Parathyroid adenoma (tissue), 2 donors: ENCODE data around the gene DIO1.

Experiments
- H2AFZ ChIP-seq: fragments of 300-600 bp; sonication (generic); one replicate; pipeline ENCODE4 v1.7.0; 2017; ENCODE audit warnings: antibody characterized with exemption, mild to moderate bottlenecking
- H3K27ac ChIP-seq: fragments of 300-600 bp; sonication (generic); one replicate; pipeline ENCODE4 v1.7.0; 2017
- H3K27me3 ChIP-seq: fragments of 300-600 bp; sonication (generic); one replicate; pipeline ENCODE4 v1.7.0; 2017; ENCODE audit warnings: low read length; ENCODE audit not compliant: control insufficient read depth, insufficient read depth
- H3K36me3 ChIP-seq: fragments of 300-600 bp; sonication (generic); one replicate; pipeline ENCODE4 v1.7.0; 2017; ENCODE audit warnings: low read length; ENCODE audit not compliant: control insufficient read depth, insufficient read depth
- H3K4me1 ChIP-seq: fragments of 300-600 bp; sonication (generic); one replicate; pipeline ENCODE4 v1.7.0; 2017; ENCODE audit warnings: control low read depth
- H3K4me2 ChIP-seq: fragments of 300-600 bp; sonication (generic); one replicate; pipeline ENCODE4 v1.7.0; 2017; ENCODE audit warnings: low read length
- H3K4me3 ChIP-seq: fragments of 300-600 bp; sonication (generic); one replicate; pipeline ENCODE4 v1.7.0; 2017; ENCODE audit warnings: low read depth, low read length
- H3K79me2 ChIP-seq: fragments of 300-600 bp; sonication (generic); one replicate; pipeline ENCODE4 v1.7.0; 2017; ENCODE audit warnings: control low read depth
- H3K9ac ChIP-seq: fragments of 300-600 bp; sonication (generic); one replicate; pipeline ENCODE4 v1.7.0; 2017; ENCODE audit warnings: mild to moderate bottlenecking
- H3K9me3 ChIP-seq: fragments of 300-600 bp; sonication (generic); one replicate; pipeline ENCODE4 v1.7.0; 2017; ENCODE audit warnings: low read length; ENCODE audit not compliant: control insufficient read depth
- TF ChIP-seq, protein P1 (sequence below): fragments of 300-600 bp; sonication (generic); IDR thresholded peaks from one replicate; pipeline ENCODE4 v1.7.0; 2017; ENCODE audit warnings: antibody characterized with exemption, mild to moderate bottlenecking
- donor health status: primary hyperparathyroidism.

The DIO1 gene

DNA sequence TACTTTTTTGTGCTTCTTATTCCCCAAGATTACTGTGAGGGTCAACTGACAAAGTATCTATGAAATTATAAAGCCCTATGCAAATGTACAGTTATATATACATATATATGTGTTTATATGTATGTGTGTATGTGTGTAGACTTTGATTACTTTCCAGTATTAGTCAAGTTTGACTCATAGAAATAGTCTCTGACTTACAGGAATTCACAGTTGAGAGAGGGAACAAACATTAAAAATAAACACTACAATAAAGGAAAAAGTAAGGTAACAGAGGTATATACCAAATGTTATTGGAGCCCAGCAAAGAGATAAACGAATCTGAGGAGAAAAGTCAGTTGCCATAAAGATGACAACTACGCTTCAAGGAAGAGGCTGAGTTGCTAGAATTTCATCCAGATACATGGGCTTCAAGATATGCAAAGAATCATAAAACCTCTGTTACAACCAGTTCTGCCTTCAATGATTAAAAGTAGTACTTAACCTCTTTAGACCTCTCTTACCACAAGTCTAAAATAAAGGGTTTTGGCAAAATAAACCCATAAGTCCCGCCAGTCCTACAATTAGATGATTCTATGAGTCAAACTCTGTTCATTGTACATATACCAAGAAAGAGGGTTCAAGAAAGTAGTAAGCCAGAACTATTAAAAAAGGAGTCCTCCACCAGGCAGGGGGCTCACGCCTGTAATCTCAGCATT is 44.3 kb downstream of the DIO1 start:
- no peak overlapping the region for H3K4me2 ChIP-seq
- no peaks in the 10 kb centered on the region for H3K36me3 ChIP-seq
- H3K4me3 ChIP-seq = no peak overlapping the region
- no peaks in the 10 kb centered on the region for H3K4me1 ChIP-seq
- H2AFZ ChIP-seq = no peak overlapping the region
- no peaks in the 10 kb centered on the region for H3K9me3 ChIP-seq
- H3K9ac ChIP-seq = no peak overlapping the region
- no peaks in the 10 kb centered on the region for H3K27me3 ChIP-seq
- TF ChIP-seq, protein P1, sequence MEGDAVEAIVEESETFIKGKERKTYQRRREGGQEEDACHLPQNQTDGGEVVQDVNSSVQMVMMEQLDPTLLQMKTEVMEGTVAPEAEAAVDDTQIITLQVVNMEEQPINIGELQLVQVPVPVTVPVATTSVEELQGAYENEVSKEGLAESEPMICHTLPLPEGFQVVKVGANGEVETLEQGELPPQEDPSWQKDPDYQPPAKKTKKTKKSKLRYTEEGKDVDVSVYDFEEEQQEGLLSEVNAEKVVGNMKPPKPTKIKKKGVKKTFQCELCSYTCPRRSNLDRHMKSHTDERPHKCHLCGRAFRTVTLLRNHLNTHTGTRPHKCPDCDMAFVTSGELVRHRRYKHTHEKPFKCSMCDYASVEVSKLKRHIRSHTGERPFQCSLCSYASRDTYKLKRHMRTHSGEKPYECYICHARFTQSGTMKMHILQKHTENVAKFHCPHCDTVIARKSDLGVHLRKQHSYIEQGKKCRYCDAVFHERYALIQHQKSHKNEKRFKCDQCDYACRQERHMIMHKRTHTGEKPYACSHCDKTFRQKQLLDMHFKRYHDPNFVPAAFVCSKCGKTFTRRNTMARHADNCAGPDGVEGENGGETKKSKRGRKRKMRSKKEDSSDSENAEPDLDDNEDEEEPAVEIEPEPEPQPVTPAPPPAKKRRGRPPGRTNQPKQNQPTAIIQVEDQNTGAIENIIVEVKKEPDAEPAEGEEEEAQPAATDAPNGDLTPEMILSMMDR = no peak
- no peaks in the 10 kb centered on the region for H3K79me2 ChIP-seq
- no peak overlapping the region for H3K27ac ChIP-seq

DNA sequence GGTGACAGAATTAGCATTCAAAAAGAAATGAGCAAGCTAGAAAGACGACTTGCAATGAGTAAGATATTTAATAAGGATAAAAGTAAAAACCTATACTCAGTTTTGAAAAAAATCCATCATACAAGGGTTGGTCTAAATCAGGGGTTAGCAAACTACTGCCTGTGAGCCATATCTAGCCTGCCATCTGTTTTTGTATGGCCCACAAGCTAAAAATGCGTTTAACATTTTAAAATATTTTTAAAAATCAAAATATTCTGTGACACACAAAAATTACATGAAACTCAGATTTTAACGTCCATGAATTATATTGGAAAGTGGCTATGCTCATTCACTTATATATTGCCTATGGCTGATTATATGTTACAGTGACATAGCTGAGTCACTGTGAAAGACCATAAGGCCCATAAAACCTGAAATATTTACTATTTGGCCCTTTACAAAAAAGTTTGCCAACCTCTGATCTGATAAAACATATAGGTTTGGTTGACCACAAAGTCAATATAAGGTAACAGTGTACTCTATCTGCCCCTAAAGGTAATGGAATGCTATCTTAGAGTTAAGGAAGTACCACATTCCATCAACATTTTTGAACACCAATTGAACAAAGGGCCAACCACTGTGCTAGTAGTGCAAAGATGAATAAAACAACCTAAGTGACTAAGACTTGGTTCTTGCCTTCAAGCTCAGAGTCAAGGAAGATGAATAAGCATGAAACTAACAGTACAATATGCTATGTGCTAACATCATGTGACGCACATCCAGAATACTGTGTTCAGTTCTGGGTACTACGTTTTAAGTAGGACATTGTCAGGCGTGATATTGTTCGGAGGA is 48.4 kb downstream of the DIO1 start:
- H3K4me3 ChIP-seq = no peak overlapping the region
- H3K9ac ChIP-seq = no peak overlapping the region
- H3K9me3 ChIP-seq = no peaks in the 10 kb centered on the region
- H3K4me1 ChIP-seq = peaks cover 2% of the 10 kb centered on the region
- no peaks in the 10 kb centered on the region for H3K79me2 ChIP-seq
- no peaks in the 10 kb centered on the region for H3K36me3 ChIP-seq
- H3K27ac ChIP-seq = no peak overlapping the region
- TF ChIP-seq, protein P1 = no peak
- H2AFZ ChIP-seq = no peak overlapping the region
- H3K4me2 ChIP-seq = no peak overlapping the region
- H3K27me3 ChIP-seq = no peaks in the 10 kb centered on the region

DNA sequence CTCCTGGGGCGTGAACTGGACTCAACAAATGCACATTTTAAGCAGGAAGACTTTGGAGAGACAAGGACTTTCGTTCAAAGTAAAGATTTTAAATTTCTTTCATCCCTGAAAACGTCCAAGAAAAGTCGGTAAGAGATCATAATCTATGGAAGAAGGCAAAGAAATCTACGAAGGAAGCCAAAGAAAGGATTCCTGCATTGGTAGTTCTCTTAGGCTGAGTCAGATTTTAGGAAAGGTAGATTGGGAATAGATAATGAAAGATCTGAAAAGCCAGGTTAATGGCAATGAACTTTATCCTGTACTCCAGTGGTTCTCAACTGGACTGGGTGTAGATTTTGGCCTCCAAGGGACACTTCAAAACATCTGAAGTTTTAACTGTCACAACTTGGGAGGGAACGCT is 49.1 kb downstream of the DIO1 start:
- H3K9me3 ChIP-seq = no peaks in the 10 kb centered on the region
- H3K79me2 ChIP-seq = no peaks in the 10 kb centered on the region
- H2AFZ ChIP-seq = no peak overlapping the region
- H3K27me3 ChIP-seq = no peaks in the 10 kb centered on the region
- H3K27ac ChIP-seq = no peak overlapping the region
- H3K9ac ChIP-seq = no peak overlapping the region
- H3K4me2 ChIP-seq = no peak overlapping the region
- TF ChIP-seq, protein P1 = no peak
- H3K4me1 ChIP-seq = peaks cover 5% of the 10 kb centered on the region
- H3K36me3 ChIP-seq = no peaks in the 10 kb centered on the region
- no peak overlapping the region for H3K4me3 ChIP-seq

DNA sequence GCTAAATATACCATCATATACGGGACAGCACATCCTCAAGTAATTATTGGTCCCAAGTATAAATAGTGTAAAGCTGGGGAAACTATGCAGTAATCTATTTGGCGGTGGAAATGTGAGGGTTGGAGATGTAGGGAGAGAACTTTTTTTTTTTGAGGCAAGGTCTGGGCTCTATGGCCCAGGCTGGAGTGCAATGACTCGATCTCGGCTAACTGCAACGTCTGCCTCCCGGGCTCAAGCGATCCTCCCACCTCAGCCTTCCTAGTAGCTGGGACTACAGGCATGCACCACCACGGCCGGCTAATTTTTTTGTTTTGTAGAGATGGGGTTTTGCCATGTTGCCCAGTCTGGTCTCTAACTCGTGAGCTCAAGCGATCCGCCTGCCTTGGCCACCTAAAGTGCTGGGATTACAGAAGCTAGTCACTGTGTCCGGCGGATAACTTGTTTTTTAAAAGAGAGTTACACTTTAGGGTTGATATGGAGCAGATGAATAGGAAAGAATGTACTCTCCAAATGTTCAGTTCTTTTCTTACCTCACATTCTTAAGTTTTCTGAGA is 49.6 kb downstream of the DIO1 start:
- Histone ChIP-seq H3K9ac (no peak overlapping the region), H3K4me2 (no peak overlapping the region), H2AFZ (no peak overlapping the region), H3K27me3 (no peaks in the 10 kb centered on the region), H3K4me3 (no peak overlapping the region), H3K36me3 (no peaks in the 10 kb centered on the region), H3K4me1 (peaks cover 5% of the 10 kb centered on the region), H3K79me2 (no peaks in the 10 kb centered on the region), H3K9me3 (no peaks in the 10 kb centered on the region), H3K27ac (no peak overlapping the region)
- TF ChIP-seq, protein P1 = no peak
